HG03196 (cell line): ENCODE results near the gene CSF2.

ENCODE experiments used
- ATAC-seq: cut with Tn5 transposase; IDR thresholded peaks from one replicate; pipeline ENCODE4 v1.9.1; 2021; ENCODE audit not compliant: unreplicated experiment

The CSF2 gene

DNA sequence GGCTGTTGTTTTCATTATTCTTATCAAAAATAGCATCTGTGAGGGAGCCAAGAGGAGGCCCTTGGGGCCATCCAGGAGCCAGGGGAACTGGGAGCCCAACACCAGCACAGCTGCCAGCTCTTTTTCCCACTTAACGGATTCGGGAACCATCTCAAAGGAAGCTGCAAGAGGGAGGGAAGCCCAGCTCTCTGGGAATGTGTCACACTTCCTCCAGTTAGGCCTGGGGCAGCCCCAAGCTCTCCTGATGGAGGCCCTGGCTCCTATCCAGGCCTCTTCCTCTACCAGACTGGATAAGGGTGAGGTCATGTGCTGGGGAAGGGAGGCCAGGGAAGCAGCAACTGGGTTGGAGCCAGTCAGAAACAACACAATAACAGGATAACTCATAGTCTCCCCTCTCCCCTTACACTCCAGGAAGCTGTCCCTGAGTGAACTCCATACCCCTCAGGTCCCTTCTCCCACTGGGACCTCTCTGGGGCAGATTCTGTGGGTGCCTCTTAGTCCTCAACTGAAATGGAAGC lies 12.7 kb downstream of the CSF2 start:
- no peak for ATAC-seq

DNA sequence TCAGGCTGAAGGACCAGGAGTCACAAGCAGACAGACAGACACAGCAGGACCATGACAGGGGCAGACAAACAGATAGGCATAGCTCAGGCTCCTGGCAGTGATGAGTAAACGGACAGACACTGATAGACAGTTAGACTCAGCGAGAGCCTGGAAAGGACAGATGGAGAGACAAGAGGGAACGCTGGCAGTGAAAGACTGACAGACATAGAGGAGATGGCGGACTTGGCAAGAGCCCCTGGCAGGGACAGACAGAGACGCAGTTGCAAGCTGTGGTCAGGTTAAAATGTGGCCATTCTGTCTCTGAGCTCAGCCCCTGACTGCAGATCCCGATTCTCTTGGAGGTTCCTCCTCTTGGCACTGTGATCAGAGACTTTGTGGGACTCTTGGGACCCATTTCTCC lies 13.6 kb downstream of the CSF2 start:
- no peak for ATAC-seq

GRCh38 chr5:132087661-132088060 lies 14.1 kb downstream of the CSF2 start:
- no peak for ATAC-seq

DNA sequence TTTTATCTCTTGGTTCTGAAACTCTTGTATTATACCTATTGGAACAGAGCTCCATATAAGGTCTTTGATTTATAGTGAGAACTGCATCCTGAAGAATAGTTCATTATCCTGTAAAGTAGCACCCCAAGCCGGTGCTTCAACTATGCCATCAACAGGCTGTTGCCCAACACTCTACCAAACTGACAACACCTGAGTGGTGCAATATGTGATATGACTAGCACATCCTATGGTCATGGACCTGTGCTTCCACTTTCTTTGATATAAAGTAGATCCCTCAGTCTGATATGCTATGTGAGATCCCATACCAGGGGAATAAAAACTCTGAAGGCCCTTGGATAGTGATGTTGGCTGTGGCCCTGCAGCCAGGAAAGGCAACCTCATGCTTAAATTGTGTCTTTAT lies 15.8 kb downstream of the CSF2 start:
- no peak for ATAC-seq

DNA sequence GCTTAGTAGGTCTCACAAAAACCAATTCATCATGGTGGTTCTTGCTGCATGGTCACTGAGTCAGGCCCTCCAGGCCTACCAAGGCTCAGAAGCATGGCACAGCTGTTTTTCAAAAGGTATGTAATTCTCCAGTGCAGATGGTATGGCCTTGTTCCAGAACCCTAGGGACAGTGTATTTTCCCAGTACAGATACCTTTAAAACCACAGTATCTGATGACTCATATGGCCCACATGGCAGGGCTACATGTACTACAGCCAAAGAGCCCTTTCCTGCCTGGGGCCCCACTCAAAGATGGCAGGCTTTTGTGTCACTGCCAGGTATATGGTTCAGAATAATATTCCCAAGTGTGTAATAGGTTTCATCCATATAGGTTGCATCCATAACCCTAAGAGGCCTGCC lies 16.5 kb downstream of the CSF2 start:
- ATAC-seq: no peak

DNA sequence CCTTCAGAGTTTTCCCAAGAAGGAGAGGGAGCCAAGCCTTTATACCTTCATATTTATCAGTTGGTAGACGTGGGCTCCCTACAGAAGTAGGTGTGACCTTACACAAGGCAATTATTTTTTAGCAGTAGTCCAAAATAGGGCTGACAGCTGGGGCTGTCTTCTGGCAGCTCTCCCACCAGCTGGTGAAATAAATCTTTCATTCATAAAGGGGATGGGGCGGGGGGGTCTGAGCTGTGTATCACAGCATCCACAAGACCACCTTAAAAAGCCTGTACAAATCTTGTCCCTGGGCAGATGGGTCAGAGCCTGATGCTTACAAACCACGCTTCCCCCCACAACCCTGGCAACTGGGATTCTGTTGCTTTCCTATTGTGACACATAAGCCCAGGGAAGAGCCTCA lies 19.7 kb downstream of the CSF2 start:
- no peak for ATAC-seq

DNA sequence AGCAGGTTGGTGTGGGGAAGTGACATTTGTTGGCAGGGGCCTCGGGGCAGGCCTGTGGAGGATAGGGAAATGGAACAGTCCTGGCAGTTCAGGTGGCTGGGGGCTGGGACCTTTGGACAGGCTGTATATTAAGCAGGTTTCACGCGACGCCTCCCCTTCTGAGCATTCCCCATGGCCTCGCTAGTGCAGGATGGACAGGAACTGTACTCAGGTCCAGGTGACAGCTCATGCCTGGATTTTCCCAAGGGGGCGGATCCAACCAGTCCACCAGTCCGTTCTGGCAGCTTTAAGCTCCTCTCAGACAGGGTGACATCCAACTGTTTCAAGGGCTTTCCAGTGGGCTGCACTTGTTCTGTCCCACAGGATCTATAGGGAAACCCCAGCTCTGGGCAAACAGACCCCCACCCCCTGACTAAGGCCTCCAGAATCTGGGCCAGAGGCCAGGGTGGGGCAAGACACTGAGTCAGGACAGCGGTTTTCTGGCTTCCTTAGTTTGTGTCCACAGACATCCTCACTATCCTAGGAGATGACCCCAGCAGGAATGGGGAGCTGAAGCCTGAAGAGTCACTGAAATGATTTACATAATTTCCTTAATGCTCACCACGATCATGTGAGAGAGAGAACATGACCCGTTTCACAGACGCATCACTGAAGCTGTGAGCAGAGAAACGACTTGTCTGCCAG lies 20.9 kb downstream of the CSF2 start:
- ATAC-seq: no peak

DNA sequence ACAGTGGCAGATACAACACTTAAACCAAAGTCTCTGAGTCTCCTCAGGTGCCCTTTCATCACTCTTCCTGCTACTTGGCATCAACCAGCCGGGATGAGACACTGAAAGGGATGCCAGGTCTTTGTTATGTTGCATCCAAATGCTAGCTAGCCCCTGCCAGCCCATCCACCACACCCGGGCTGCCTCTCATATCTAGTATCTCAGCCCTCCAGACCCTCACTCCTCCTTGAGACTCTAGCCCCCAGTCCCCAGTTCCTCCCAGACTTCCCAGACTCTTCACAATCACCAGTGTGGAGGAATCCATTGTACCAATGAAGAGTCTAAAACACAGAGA lies 21.5 kb downstream of the CSF2 start:
- ATAC-seq: no peak

- no peak for ATAC-seq
Measured at GRCh38 chr5:132095424-132095972, 21.9 kb downstream of the CSF2 start.

- ATAC-seq: no peak
Measured at GRCh38 chr5:132096904-132097303, 23.3 kb downstream of the CSF2 start.

GRCh38 chr5:132098151-132098594 lies 24.6 kb downstream of the CSF2 start:
- ATAC-seq: peak; percentile 29

- ATAC-seq: no peak
Measured at GRCh38 chr5:132098621-132099020, 25.0 kb downstream of the CSF2 start.

DNA sequence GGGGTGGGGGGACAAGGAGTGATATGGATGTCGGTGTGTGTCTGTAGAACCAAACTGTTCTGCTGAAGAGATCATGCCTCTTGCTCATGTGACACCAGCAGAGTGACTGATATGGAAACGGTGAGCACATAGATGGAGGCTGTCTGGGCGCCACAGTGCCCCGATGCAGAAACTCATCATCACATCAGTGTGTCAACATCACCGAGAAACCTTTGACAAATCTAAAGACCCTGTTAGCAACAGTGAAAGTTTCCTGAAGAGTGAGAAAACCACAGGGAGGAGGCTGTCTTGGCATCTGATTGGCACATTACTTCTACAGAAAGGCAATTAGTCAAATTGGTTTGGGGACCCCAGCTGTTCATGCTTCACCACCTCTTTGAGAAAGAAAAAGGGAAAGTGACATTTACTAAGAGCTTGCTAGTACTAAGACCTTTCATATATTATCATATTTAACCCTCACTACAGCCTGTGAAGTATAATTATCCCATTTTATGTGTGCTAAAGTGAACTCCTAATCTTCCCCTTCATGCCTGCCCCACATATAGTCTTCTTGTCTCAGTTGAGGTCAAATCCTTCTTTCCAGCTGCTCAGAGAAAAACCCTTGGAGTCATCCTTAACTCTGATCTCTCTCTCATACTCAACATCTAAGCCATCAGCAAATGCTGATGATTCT lies 25.6 kb downstream of the CSF2 start:
- ATAC-seq: peak; percentile 33

DNA sequence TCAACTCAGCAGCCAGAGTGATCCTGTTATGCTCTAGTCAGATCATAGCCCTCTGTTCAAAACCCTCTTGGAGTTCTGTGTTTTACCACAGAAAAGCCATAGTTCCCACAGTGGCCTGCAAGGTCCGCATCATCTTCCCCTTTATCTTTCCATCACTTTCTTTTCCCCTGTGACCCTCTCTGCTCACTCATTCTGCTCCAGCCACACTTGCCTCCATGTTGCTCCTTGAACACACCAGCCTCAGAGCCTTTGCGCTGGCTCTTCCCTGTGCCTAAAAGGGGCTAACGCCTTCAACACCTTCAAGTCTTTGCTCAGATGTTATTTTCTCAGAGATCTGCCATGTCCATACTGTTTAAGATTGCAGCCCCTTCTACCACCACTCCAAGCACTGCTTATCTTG lies 26.3 kb downstream of the CSF2 start:
- ATAC-seq: no peak

- ATAC-seq: peak; percentile 36
Measured at GRCh38 chr5:132100672-132101261, 27.2 kb downstream of the CSF2 start.

GRCh38 chr5:132101385-132101880 lies 27.8 kb downstream of the CSF2 start:
- no peak for ATAC-seq

GRCh38 chr5:132102101-132102701 lies 28.6 kb downstream of the CSF2 start:
- ATAC-seq: no peak

- no peak for ATAC-seq
Measured at GRCh38 chr5:132102944-132103331, 29.3 kb downstream of the CSF2 start.

DNA sequence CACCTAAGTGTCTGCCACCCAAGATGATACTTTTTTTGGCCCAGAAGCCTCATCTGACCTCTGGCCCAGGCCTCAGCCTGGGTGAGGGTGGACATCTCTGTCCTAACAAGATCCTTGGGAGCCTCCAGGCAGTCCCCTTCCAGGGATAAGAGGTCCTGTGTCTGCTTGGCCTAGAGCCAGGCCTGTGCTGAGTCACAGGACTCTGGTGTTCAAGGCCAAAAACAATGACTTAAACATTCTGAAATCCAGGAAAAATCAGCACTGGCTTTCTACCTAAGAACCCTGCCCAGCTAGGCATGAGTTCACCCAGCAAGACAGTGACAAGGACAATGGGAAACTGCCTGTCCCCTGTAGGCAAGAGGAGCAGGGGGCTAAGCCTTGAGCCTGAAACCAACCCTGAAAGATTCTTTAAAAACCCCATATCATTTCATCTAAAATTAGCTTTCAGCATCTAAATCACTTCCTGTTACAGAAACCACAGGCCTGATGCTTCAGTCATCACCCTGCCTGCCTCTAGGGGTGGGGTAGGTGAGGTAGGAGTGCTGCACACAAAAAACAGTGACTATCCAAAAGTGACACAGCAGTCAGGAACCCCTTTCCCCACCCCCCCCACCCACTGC lies 29.9 kb downstream of the CSF2 start:
- peak; percentile 76 for ATAC-seq

- peak; percentile 22 for ATAC-seq
Measured at GRCh38 chr5:132103969-132104391, 30.4 kb downstream of the CSF2 start.

DNA sequence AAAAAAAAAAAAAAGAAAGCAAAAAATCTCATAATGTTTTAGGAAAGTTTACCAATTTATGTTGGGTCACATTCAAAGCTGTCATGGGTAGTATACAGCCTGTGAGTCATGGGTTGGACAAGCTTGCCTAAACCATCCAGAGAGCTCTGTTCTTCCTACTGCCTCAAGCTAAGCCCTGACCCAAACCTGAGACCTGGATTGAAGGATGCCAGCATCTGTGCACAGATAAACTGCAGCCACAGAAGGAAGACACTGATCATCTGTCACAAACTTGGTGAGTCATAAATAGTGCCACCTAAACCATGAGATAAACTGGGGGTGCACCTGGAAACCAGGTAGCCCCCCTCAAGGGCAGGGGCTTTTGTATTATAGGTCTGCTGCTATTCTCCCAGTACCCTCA lies 31.0 kb downstream of the CSF2 start:
- ATAC-seq: no peak
